ENCODE measurements around the gene FANCG. TPM values are rescaled to one million over a fixed set of nuclear protein-coding genes. Genes with fewer than 3 reads are reported as not detected.

The FANCG gene
- total RNA-seq, 4 donors from 2014 or later = 5.3 to 34.7 (median 11.6) TPM

DNA sequence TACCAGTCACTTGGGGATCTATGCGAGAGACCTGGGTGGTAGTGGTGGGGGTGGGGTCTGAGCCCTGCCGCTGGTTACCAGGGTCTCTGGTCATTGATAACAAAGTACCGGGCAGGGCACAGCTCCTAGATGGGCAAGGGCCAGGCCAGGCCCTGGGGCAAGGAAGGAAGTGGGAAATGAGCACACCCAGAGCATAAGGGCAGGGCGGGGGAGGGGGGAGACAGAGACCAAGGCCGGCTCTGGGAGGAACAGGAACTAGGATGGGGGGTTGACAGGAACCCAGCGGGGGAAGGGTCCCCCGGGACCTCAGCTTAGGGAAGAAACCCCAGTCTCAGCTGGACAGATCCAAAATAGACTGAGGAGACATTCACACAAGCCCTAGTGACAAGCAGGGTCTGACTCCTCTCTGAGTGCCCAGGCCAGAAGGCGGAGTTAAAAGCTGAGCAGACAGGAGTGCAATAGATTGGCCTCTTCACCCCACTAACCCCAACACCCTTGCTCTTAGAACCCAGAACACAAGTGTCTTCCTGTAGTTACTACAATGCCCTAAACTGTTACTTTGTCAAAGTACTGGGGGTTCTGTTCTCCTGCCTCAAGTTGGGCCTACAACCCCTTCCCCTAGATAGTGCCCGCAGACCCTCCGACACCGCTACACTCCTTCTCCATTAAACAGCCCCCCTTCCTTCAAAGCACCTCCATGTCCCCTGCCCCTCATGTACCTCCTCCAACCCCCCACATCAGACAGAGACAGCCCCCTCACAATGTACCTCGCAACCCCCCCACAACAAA lies 35.3 kb upstream of the FANCG start:
- TF ChIP-seq, protein P1, sequence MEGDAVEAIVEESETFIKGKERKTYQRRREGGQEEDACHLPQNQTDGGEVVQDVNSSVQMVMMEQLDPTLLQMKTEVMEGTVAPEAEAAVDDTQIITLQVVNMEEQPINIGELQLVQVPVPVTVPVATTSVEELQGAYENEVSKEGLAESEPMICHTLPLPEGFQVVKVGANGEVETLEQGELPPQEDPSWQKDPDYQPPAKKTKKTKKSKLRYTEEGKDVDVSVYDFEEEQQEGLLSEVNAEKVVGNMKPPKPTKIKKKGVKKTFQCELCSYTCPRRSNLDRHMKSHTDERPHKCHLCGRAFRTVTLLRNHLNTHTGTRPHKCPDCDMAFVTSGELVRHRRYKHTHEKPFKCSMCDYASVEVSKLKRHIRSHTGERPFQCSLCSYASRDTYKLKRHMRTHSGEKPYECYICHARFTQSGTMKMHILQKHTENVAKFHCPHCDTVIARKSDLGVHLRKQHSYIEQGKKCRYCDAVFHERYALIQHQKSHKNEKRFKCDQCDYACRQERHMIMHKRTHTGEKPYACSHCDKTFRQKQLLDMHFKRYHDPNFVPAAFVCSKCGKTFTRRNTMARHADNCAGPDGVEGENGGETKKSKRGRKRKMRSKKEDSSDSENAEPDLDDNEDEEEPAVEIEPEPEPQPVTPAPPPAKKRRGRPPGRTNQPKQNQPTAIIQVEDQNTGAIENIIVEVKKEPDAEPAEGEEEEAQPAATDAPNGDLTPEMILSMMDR (IDR thresholded peaks at IDR 0.05) = no peak
- TF ChIP-seq POLR2A (IDR thresholded peaks at IDR 0.05) = no peak
- 5 to 9% methylated on average over 12 of the region's 12 CpGs for WGBS, 2 donors
- peak overlapping the region; percentile 32 for H3K4me3 ChIP-seq (ENCODE audit: low read depth, poor library complexity, severe bottlenecking)
- DNase-seq (ENCODE audit: low spot score in 2 of 2) = peak; percentile 73 to 94
- intact Hi-C loops (cut with DNase I; ENCODE audit: low total_unique reads) = loop anchor here (5.0 kb wide), 1 partner anchor 362 kb away; no protein-coding TSS in a partner anchor

DNA sequence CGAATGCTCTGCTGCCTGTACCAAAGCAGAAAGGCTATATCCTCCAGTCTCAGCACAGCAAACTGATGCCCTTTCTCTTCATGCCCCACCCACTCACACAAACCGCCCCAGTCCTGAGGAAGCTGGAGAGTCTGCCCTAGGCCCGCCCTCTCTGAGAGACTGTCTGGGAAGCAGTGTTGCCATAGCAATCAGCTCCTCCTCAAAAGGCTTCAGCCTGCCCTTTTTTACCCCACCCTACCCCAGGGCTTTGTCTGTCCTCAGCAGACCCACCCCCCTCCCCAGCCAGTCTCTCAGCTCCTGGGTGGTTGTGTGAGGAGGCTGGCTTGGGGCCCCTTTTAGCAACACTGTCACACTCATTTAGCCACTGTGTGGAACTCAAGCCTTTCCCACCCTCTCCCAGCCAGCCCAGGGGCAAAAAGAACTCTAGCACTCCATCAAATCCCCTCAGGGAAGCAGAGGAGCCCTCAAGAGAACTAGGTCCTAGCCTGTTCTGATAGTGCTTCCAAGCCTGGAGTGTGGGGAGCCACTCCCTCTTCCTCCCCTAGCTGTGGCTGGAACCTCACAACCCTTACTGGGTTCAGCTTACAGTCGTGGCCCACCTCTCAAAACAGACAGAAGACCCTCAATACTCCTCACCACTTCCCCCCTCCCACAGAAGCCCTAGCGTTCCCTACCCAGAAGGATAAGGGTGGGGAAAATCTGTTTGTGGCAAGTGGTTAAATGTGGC lies 34.5 kb upstream of the FANCG start:
- WGBS, 2 donors = 0 to 2% methylated on average over 5 of the region's 5 CpGs
- intact Hi-C loops (cut with DNase I; ENCODE audit: low total_unique reads) = no loop called here
- no peak for TF ChIP-seq POLR2A (IDR thresholded peaks at IDR 0.05)
- TF ChIP-seq, protein P1 (IDR thresholded peaks at IDR 0.05) = no peak
- H3K4me3 ChIP-seq (ENCODE audit: low read depth, poor library complexity, severe bottlenecking) = peak overlapping the region; percentile 10
- peak; percentile 93 to 97 for DNase-seq (ENCODE audit: low spot score in 2 of 2)

DNA sequence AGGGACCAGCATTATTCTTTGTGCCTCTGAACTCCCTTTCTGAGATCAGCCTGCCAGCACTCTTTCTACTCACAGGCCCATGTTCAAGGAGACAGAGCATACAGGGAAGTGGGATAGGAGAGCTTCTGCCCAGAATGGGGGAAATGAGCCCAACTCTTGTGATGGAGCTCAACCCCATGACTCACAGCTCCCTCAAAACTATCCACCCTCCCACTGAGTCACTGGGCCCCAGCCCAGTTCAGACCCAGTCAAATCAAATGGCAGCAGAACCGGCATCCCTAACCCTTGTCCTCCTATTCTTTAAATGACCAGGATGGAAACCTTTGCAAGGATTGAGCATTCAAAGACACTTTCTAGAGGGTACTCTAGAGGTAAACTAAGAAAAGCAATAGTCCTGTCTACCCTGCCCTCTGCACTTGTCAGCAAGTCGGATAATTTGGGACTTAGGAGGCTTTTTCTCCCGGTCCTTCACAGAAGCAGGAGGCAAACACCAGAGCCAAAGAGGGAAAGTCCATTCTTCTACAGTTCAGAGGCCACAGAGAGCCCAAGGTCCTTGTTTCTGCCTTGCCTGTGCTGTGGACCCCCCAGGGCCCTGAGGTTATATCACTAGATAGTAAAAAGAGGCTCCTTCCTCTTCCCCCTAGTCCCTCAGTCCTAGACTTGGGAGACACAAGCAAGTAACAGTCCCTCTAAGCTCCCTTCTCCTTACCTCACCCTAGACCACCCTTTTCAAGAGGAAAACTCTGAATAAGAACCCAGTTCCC lies 32.7 kb upstream of the FANCG start:
- intact Hi-C loops (cut with DNase I; ENCODE audit: low total_unique reads) = no loop called here
- WGBS, 2 donors = 61 to 66% methylated on average over 3 of the region's 3 CpGs
- peak; percentile 76 to 86 for DNase-seq (ENCODE audit: low spot score in 2 of 2)
- TF ChIP-seq POLR2A (IDR thresholded peaks at IDR 0.05) = no peak
- TF ChIP-seq, protein P1 (IDR thresholded peaks at IDR 0.05) = no peak
- no peak overlapping the region for H3K4me3 ChIP-seq (ENCODE audit: low read depth, poor library complexity, severe bottlenecking)

DNA sequence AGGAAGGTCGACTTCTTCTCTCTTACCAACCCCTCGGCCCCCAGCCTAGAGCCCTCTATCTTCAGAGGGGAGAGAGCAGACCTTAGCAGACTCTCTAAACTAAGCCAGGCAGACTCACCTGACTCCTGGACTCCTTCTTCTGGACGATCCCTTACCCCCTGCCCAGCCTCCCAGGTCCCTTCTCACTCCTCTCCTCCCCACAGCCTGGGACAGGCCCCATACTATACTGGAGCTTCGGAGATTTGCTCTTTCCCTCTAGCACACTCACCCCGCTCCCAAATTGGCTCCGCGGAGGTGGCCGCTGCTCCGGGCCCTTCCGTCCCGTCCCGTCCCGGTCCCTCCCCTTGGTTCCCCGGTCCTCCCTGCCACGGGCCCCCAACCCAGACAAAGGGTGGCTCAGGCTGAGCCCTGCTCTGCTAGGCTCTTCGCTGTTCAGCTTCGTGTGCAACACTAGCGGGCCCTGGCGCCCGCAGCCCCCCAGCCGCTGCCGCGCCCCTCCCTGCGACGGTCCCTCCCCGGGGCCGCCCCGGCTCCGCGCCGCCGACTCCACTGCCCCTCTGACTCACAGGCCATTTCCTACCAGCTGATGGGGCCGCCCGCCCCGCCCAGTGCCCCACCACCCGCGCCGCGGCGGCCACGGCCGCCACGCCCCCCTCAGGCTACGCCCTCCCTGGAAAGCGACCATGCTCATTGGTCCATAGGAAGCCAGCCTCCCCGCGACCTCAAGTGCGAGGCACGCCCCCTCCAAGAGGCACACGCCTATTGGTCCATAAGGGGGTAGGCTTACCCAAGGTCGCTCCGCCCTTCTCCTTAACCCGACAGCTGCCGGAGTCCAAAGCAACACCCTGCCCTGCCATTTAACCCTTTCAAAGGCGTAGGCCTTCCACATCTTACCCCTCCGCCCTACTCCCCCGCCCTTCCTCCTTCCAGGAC lies 31.5 kb upstream of the FANCG start:
- TF ChIP-seq POLR2A (IDR thresholded peaks at IDR 0.05) = no peak
- TF ChIP-seq, protein P1 (IDR thresholded peaks at IDR 0.05) = no peak
- intact Hi-C loops (cut with DNase I; ENCODE audit: low total_unique reads) = no loop called here
- DNase-seq (ENCODE audit: low spot score in 2 of 2) = peak; percentile 98 to 99
- peak overlapping the region; percentile 64 for H3K4me3 ChIP-seq (ENCODE audit: low read depth, poor library complexity, severe bottlenecking)
- WGBS, 2 donors = 2% methylated on average over 27 to 35 of the region's 57 CpGs

DNA sequence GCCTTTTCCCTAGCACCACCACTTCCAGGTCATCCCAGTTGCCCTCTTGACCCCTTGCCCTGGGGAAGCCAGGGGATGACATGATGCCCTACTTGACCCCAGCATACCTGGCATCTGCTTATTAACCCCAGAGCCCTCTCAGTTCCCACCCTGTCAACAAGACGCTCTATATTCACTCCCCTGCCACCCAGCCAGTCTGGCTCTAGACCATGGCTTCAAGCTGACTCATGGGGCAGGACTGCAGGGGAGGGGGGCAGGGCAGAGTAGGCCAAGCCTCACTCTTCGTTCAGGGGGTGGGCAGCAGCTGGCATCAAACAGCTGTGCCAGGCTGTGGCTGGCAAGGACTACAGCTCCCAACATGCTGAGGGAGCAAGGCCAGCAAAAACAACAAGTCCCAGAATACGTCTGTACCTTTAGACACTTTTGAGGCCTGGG lies 30.6 kb upstream of the FANCG start:
- intact Hi-C loops (cut with DNase I; ENCODE audit: low total_unique reads) = no loop called here
- peak in 1 of 2 donors; percentile 85 for DNase-seq (ENCODE audit: low spot score in 2 of 2)
- TF ChIP-seq, protein P1 (IDR thresholded peaks at IDR 0.05) = no peak
- TF ChIP-seq POLR2A (IDR thresholded peaks at IDR 0.05) = no peak
- WGBS, 2 donors = 13 to 31% methylated on average over 2 to 3 of the region's 3 CpGs
- H3K4me3 ChIP-seq (ENCODE audit: low read depth, poor library complexity, severe bottlenecking) = no peak overlapping the region
